Endodermal cell (in vitro differentiated cells): ENCODE data around the gene DAP. TPM values are rescaled to one million over a fixed set of nuclear protein-coding genes. Genes with fewer than 3 reads are reported as not detected.
"Not testable (repeated sequence)": the region's sequence is repeated elsewhere in the genome, so short reads cannot be mapped to it uniquely, and the experiment has no call there.

Source experiments
- DNase-seq: peaks from one replicate; pipeline ENCODE4 v3.0.0-alpha.2; 2017
- H3K27ac ChIP-seq: 2 replicates; pipeline ENCODE4 v1.5.1; 2013; ENCODE audit warnings: mild to moderate bottlenecking, low read depth, low read length, moderate library complexity
- H3K27me3 ChIP-seq: 2 replicates; pipeline ENCODE4 v1.6.1; 2013; ENCODE audit warnings: mild to moderate bottlenecking, low read length, moderate library complexity; ENCODE audit not compliant: insufficient read depth, control insufficient read depth, poor library complexity, severe bottlenecking
- H3K36me3 ChIP-seq: 2 replicates; pipeline ENCODE4 v1.7.0; 2013; ENCODE audit warnings: mild to moderate bottlenecking, low read length, moderate library complexity; ENCODE audit not compliant: control insufficient read depth, insufficient read depth
- H3K4me1 ChIP-seq: one replicate; pipeline ENCODE4 v1.7.0; 2013; ENCODE audit warnings: low read length; ENCODE audit not compliant: control insufficient read depth, insufficient read depth
- H3K4me3 ChIP-seq: 2 replicates; pipeline ENCODE4 v1.5.1; 2013; ENCODE audit warnings: mild to moderate bottlenecking, low read length, moderate library complexity
- H3K9ac ChIP-seq: 2 replicates; pipeline ENCODE4 v1.6.1; 2013; ENCODE audit warnings: mild to moderate bottlenecking, low read length, moderate library complexity; ENCODE audit not compliant: poor library complexity, severe bottlenecking; ENCODE audit errors: extremely low read depth
- H3K9me3 ChIP-seq: 2 replicates; pipeline ENCODE4 v1.6.1; 2013; ENCODE audit warnings: mild to moderate bottlenecking, low read length, moderate library complexity; ENCODE audit not compliant: control insufficient read depth
- H3K27ac Mint-ChIP-seq: 2 replicates; pipeline ENCODE4 v1.8.0; 2020; ENCODE audit warnings: mixed read lengths
- H3K27me3 Mint-ChIP-seq: 2 replicates; pipeline ENCODE4 v1.8.0; 2021; ENCODE audit warnings: mild to moderate bottlenecking, mixed read lengths; ENCODE audit not compliant: insufficient read depth
- H3K36me3 Mint-ChIP-seq: 2 replicates; pipeline ENCODE4 v1.8.0; 2020; ENCODE audit warnings: low read depth, mixed read lengths
- H3K4me1 Mint-ChIP-seq: 2 replicates; pipeline ENCODE4 v1.8.0; 2020; ENCODE audit warnings: mixed read lengths
- H3K4me3 Mint-ChIP-seq: 2 replicates; pipeline ENCODE4 v1.8.0; 2020; ENCODE audit warnings: mild to moderate bottlenecking, moderate library complexity, mixed read lengths
- H3K9me3 Mint-ChIP-seq: 2 replicates; pipeline ENCODE4 v1.8.0; 2020; ENCODE audit warnings: mild to moderate bottlenecking, mixed read lengths
- WGBS, 2 experiments: methylation state at CpG; one replicate each; pipeline versions ENCODE4 v1.1.5 to v1.1.7; 2013; ENCODE audit warnings: missing lambda C conversion rate in 2 of 2, mixed read lengths in 1 of 2; ENCODE audit not compliant: insufficient coverage in 1 of 2, insufficient read length in 1 of 2; 5-methylcytosine and 5-hydroxymethylcytosine counted together
- total RNA-seq, 2 donors: library from RNA; stranded (reverse); fragmentation: NEBNext Ultra II Directional in 1 of 2; extraction: Animal tissue kit (Norgen Biotek cat#: 25700) in 1 of 2; gene quantifications; 2 replicates in 1 of 2; 3 replicates in 1 of 2; pipeline ENCODE4 v1.2.1, GENCODE V29; 2021
- TF ChIP-seq, protein P1 (sequence below): fragments of 200-600 bp; sonication (generic); conservative IDR thresholded peaks from 2 replicates; pipeline ENCODE4 v1.5.0; 2021; ENCODE audit warnings: antibody characterized with exemption, mild to moderate bottlenecking

DAP gene
- total RNA-seq, 2 donors from 2014 or later: 77.7 to 106 TPM

DNA sequence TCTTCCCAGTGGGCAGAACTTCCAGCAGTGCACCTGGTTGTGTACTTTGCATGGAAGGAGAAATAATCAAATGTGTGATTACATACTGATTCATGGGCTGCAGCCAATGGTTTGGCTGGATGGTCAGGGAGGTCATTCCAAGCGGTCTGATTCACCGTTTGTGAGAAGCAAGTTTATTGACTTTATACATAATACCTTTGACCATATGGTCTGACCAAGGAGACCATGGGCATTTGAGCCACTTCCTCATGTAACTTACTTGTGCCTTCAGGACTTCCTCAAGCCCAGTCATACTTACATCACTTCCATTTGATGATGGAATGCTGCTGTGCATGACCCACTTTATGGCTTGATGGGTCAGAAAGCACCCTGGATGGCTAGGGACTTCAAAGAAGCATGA, 41.1 kb downstream of the DAP start:
- Histone ChIP-seq H3K9me3 (no peaks in the 10 kb centered on the region), H3K4me3 (no peak overlapping the region), H3K4me1 (peaks cover 7% of the 10 kb centered on the region), H3K36me3 (peaks cover 11% of the 10 kb centered on the region), H3K27me3 (no peaks in the 10 kb centered on the region), H3K9ac (no peak overlapping the region), H3K27ac (no peak overlapping the region)
- no peaks in the 10 kb centered on the region for H3K9me3 Mint-ChIP-seq
- no peak overlapping the region for H3K27ac Mint-ChIP-seq
- 97 to 100% methylated on average over 2 of the region's 2 CpGs for WGBS, 2 experiments
- H3K27me3 Mint-ChIP-seq: no peaks in the 10 kb centered on the region
- TF ChIP-seq, protein P1, sequence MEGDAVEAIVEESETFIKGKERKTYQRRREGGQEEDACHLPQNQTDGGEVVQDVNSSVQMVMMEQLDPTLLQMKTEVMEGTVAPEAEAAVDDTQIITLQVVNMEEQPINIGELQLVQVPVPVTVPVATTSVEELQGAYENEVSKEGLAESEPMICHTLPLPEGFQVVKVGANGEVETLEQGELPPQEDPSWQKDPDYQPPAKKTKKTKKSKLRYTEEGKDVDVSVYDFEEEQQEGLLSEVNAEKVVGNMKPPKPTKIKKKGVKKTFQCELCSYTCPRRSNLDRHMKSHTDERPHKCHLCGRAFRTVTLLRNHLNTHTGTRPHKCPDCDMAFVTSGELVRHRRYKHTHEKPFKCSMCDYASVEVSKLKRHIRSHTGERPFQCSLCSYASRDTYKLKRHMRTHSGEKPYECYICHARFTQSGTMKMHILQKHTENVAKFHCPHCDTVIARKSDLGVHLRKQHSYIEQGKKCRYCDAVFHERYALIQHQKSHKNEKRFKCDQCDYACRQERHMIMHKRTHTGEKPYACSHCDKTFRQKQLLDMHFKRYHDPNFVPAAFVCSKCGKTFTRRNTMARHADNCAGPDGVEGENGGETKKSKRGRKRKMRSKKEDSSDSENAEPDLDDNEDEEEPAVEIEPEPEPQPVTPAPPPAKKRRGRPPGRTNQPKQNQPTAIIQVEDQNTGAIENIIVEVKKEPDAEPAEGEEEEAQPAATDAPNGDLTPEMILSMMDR: no peak
- no peak for DNase-seq
- H3K4me1 Mint-ChIP-seq: peaks cover 15% of the 10 kb centered on the region
- H3K4me3 Mint-ChIP-seq: no peak overlapping the region
- H3K36me3 Mint-ChIP-seq: peaks cover 39% of the 10 kb centered on the region

DNA sequence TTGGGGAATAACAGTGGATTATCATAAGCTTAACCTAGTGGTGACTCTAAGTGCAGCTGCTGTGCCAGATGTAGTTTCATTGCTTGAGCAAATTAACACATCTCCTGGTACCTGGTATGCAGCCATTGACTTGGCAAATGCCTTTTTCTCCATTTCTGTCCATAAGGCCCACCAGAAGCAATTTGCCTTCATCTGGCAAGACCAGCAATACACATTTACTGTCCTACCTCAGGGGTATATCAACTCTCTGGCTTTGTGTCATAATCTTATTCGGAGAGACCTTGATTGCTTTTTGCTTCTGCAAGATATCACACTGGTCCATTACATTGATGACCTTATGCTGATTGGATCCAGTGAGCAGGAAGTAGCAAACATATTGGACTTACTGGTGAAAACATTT, 42.4 kb downstream of the DAP start:
- not testable (repeated sequence) for H3K4me1 Mint-ChIP-seq, H3K27ac ChIP-seq, H3K4me1 ChIP-seq, H3K27me3 Mint-ChIP-seq, H3K4me3 ChIP-seq, H3K27ac Mint-ChIP-seq, H3K4me3 Mint-ChIP-seq, H3K9ac ChIP-seq, H3K27me3 ChIP-seq, H3K9me3 Mint-ChIP-seq, H3K9me3 ChIP-seq, DNase-seq
- peaks cover 47% of the 10 kb centered on the region for H3K36me3 Mint-ChIP-seq
- H3K36me3 ChIP-seq: peaks cover 25% of the 10 kb centered on the region
- WGBS, 2 experiments: 90 to 100% methylated on average over 1 of the region's 1 CpG

DNA sequence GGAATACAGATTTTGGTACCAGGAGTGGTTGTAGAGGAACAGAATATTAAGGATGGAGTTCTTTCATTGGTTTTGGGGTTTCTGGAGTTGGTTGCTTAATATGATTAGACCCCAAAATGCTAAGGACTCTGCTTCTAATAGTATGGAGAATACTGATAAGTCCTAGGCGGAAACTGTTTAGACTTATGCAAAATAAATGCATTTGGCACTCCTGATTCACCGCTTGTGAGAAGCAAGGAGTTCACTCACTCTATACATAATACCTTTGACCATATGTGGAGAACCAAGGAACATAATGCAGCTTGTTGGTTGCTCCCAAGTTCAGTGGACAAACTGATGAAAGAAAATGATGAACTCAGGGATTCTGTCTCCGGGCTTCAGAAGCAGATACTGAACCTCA, 44.2 kb downstream of the DAP start:
- not testable (repeated sequence) for H3K9me3 Mint-ChIP-seq, H3K27me3 ChIP-seq, H3K4me1 ChIP-seq, H3K27me3 Mint-ChIP-seq, DNase-seq, H3K4me1 Mint-ChIP-seq, H3K4me3 ChIP-seq, H3K9ac ChIP-seq, H3K9me3 ChIP-seq, H3K4me3 Mint-ChIP-seq, H3K27ac ChIP-seq, H3K27ac Mint-ChIP-seq
- WGBS, 2 experiments: 90 to 95% methylated on average over 1 to 3 of the region's 3 CpGs
- peaks cover 59% of the 10 kb centered on the region for H3K36me3 Mint-ChIP-seq
- peaks cover 31% of the 10 kb centered on the region for H3K36me3 ChIP-seq

DNA sequence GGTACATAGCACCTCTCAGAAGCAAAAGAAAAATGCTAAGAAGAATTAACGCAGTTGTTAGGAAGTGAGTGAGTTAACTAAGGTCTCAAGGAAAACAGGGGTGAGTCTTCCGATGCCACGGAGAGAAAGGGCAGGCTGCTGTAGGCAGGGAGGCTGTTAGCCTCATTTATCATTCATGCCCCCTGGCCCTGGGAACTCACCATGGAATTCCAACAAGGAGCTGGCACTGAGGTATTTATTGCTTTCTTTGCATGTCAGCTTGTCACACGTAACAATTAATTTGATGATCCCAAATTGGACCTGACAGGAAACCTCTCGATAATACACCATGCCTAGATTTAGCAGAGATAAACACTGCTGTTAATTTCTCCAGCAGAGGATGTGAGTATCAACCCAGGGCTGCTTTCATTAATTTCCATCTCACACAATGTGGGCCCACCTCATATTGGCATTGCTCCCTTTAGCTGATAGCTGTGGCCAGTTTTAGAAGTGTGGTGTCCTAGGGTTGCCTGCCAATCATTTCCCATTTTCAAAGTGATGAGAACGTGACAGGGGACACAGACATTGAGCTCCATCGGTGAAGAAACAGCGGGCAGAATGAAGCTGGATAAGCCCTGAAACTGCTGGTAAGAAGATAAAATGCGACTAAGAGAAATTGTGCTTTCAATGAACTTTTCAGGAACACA, 45.3 kb downstream of the DAP start:
- WGBS, 2 experiments: 90 to 91% methylated on average over 9 of the region's 9 CpGs

More for the DNA sequence above, 45.3 kb downstream of the DAP start:
- Mint-ChIP-seq H3K36me3 (peaks cover 58% of the 10 kb centered on the region), H3K4me1 (peaks cover 2% of the 10 kb centered on the region), H3K27ac (no peak overlapping the region), H3K27me3 (no peaks in the 10 kb centered on the region), H3K4me3 (no peak overlapping the region), H3K9me3 (no peaks in the 10 kb centered on the region)
- TF ChIP-seq, protein P1: no peak
- DNase-seq: no peak
- no peaks in the 10 kb centered on the region for H3K27me3 ChIP-seq
- H3K4me3 ChIP-seq: no peak overlapping the region
- no peak overlapping the region for H3K27ac ChIP-seq
- H3K4me1 ChIP-seq: no peaks in the 10 kb centered on the region
- H3K9ac ChIP-seq: no peak overlapping the region
- H3K36me3 ChIP-seq: peaks cover 33% of the 10 kb centered on the region
- H3K9me3 ChIP-seq: no peaks in the 10 kb centered on the region
